ENCODE results near the gene TNFRSF8. TPM values are rescaled to one million over a fixed set of nuclear protein-coding genes. Genes with fewer than 3 reads are reported as not detected.

The TNFRSF8 gene
- total and polyA plus RNA-seq, 12 donors, result 0.17 to 0.61 (median 0.42) TPM; not detected in 1

GRCh38 chr1:12157366-12158231 lies 94.5 kb downstream of the TNFRSF8 start:
- H3K27ac ChIP-seq, result no peak overlapping the region
- 61 to 79% (median 69%) methylated on average over 10 of the region's 10 CpGs for WGBS, 4 donors

GRCh38 chr1:12158357-12159092 lies 95.4 kb downstream of the TNFRSF8 start:
- Histone ChIP-seq H3K4me1 (replicated peaks in 1 of 2) (peaks cover 18 to 27% of the 10 kb centered on the region in 2 donors), H3K9me3 (replicated peaks in 1 of 3) (no peaks in the 10 kb centered on the region)

More at GRCh38 chr1:12157366-12158231, 94.5 kb downstream of the TNFRSF8 start:
- no peaks in the 10 kb centered on the region for H3K9me3 ChIP-seq (replicated peaks in 1 of 3)
- TF ChIP-seq POLR2A (IDR thresholded peaks at IDR 0.05) (no peak), CTCF (IDR thresholded peaks at IDR 0.05) (no peak)
- H3K4me1 ChIP-seq (replicated peaks in 1 of 2), result peaks cover 19 to 33% of the 10 kb centered on the region in 2 donors
- no peak overlapping the region for H3K4me3 ChIP-seq
- DNase-seq, result no peak
- no peaks in the 10 kb centered on the region for H3K36me3 ChIP-seq (replicated peaks in 1 of 2)
- intact Hi-C loops (cut with DNase I), result no loop called here
- no peaks in the 10 kb centered on the region for H3K27me3 ChIP-seq

GRCh38 chr1:12159816-12160215 lies 96.7 kb downstream of the TNFRSF8 start:
- TF ChIP-seq POLR2A (IDR thresholded peaks at IDR 0.05) (no peak), CTCF (IDR thresholded peaks at IDR 0.05) (no peak)
- no peaks in the 10 kb centered on the region for H3K36me3 ChIP-seq (replicated peaks in 1 of 2)
- 80 to 94% (median 93%) methylated on average over 7 of the region's 7 CpGs for WGBS, 4 donors
- H3K4me1 ChIP-seq (replicated peaks in 1 of 2), result peaks cover 17 to 26% of the 10 kb centered on the region in 2 donors
- H3K4me3 ChIP-seq, result no peak overlapping the region
- DNase-seq, result no peak
- no peak overlapping the region for H3K27ac ChIP-seq
- intact Hi-C loops (cut with DNase I), result no loop called here
- H3K27me3 ChIP-seq, result no peaks in the 10 kb centered on the region
- H3K9me3 ChIP-seq (replicated peaks in 1 of 3), result no peaks in the 10 kb centered on the region

More at GRCh38 chr1:12158357-12159092, 95.4 kb downstream of the TNFRSF8 start:
- Histone ChIP-seq H3K27me3 (no peaks in the 10 kb centered on the region), H3K36me3 (replicated peaks in 1 of 2) (no peaks in the 10 kb centered on the region), H3K27ac (no peak overlapping the region), H3K4me3 (no peak overlapping the region)
- WGBS, 4 donors, result 60 to 70% (median 65%) methylated on average over 22 of the region's 22 CpGs
- TF ChIP-seq POLR2A (IDR thresholded peaks at IDR 0.05), result no peak
- no peak for TF ChIP-seq CTCF (IDR thresholded peaks at IDR 0.05)
- intact Hi-C loops (cut with DNase I), result no loop called here
- DNase-seq, result no peak

- intact Hi-C loops (cut with DNase I), result no loop called here
- Histone ChIP-seq H3K27me3 (no peaks in the 10 kb centered on the region), H3K27ac (peak overlapping the region in 4 of 5 donors; percentile 6 to 89 (median 54)), H3K36me3 (replicated peaks in 1 of 2) (no peaks in the 10 kb centered on the region), H3K9me3 (replicated peaks in 1 of 3) (no peaks in the 10 kb centered on the region), H3K4me1 (replicated peaks in 1 of 2) (peaks cover 17 to 26% of the 10 kb centered on the region in 2 donors), H3K4me3 (no peak overlapping the region)
- no peak for DNase-seq
- no peak for TF ChIP-seq CTCF (IDR thresholded peaks at IDR 0.05)
- no peak for TF ChIP-seq POLR2A (IDR thresholded peaks at IDR 0.05)
- WGBS, 4 donors, result 88 to 100% (median 89%) methylated on average over 1 to 2 of the region's 2 CpGs; no CpG with 5 or more reads in 1 of the 4 donors
These were observed 98.2 kb downstream of the TNFRSF8 start for GRCh38 chr1:12161324-12161661.

All from adrenal gland (tissue), 12 donors.